ENCODE results near the gene HIVEP3. TPM values are rescaled to one million over a fixed set of nuclear protein-coding genes. Genes with fewer than 3 reads are reported as not detected.

The HIVEP3 gene
- total RNA-seq, 1 experiment from 2014 or later, result 7.9 TPM

- DNase-seq (ENCODE audit: low spot score), result no peak
These were observed 266.1 kb downstream of the HIVEP3 start for GRCh38 chr1:41652384-41653265.

- DNase-seq (ENCODE audit: low spot score), result no peak
These were observed 268.5 kb downstream of the HIVEP3 start for GRCh38 chr1:41650028-41650880.

GRCh38 chr1:41649396-41650027 is 269.2 kb downstream of the HIVEP3 start:
- no peak for DNase-seq (ENCODE audit: low spot score)

DNA sequence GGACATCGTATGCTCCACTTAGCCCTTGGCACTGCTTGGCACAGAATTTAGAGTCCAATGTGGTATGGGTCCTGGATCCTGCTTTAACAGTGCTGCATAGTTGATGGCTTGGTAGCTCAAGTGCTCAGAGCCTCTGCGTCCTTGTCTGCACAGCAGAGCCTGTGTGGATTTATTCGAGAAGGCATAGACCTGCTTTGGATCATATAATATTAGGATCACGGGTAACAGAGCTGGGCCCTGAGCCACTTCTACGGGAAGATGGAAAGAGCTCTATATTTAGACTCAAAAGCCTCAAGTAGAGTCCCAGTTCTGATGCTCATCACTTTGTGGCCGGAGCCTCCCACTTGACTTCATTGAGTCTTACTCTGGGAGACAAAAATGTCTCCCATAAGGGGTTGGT is 269.9 kb downstream of the HIVEP3 start:
- no peak for DNase-seq (ENCODE audit: low spot score)

DNA sequence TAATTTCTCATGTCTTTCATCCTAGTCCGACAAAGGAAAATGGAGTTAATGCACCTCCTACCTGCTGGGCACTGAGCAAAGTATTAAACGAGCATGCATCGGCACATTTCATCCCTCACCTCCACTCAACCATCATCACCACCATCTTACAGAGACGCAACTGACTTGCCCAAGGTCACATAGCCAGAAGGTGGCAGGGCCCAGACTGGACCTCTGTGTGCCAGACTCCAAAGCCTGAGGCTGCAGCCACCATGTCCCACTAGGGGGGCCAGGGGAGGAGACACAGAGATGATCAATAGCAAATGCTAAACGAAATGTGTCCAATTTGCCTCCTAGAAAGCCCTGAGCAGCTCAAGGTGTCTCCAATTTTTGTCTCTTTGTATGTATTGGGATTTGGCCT is 270.5 kb downstream of the HIVEP3 start:
- DNase-seq (ENCODE audit: low spot score), result no peak

GRCh38 chr1:41647221-41648135 is 271.2 kb downstream of the HIVEP3 start:
- no peak for DNase-seq (ENCODE audit: low spot score)

DNA sequence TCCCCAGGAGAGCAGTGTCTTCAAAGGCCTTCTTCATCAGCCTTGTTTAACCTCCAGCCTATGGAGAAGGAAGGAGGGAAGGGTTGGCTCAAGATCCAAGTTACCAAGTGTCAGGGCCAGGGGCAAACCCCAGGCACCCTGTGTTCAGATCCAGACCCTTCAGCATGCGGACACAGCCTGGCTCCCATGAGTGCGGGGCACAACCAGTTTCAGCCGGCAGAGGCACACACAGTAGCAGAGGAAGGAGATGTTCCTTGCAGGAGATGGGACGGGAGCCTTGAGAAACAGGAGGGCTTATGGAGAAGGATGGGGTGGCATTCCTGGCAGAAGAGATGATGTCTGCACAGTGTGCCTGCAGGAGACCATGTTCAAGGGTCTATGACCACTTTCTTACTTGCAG is 272.5 kb downstream of the HIVEP3 start:
- no peak for DNase-seq (ENCODE audit: low spot score)

GRCh38 chr1:41645062-41645461 is 273.7 kb downstream of the HIVEP3 start:
- no peak for DNase-seq (ENCODE audit: low spot score)

DNA sequence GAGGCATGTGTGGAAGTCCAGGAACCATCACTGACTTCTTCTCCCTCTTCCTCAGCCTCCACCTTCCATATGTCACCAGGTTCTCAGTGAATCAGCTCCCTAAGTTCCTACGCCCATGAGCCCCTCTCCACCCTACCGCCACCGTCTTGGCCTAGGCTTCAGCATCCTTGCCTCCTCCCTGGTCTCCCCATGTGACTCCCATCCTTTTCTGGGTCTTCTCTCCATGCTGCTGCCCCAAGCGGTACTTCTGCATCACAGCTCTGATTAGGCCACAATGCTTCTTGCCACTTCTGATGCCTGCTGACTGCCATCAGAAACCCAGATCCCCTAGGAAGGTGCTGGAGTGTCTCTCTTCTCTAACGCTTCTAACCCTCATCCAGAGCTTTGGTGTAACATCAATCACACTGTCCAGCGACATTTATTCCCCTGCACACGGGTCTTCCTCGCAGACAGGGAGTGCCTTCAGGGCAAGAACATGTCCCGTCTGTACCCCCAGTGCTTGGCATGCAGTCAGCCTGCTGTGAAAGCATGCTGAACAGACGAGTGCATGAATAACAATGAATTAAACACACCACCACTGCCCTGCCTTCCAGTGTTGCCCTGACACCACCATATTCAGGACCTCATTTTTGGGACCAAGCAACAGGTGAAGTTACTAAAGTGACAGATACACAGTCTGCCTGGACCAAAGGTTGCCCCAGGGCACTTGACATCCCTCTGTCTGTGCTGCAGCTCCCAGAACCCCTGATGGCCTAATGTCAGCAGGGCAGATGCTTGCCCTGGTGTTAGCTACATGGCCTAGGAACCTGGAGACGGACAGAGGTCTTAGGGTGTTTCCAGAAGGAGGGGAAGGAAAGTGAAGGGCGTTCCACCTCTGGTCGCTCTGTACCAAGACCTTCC is 275.6 kb downstream of the HIVEP3 start:
- no peak for DNase-seq (ENCODE audit: low spot score)

- DNase-seq (ENCODE audit: low spot score), result no peak
These were observed 276.7 kb downstream of the HIVEP3 start for GRCh38 chr1:41641941-41642527.

- no peak for DNase-seq (ENCODE audit: low spot score)
These were observed 277.3 kb downstream of the HIVEP3 start for GRCh38 chr1:41641475-41641814.

- no peak for DNase-seq (ENCODE audit: low spot score)
These were observed 277.8 kb downstream of the HIVEP3 start for GRCh38 chr1:41640756-41641474.

- DNase-seq (ENCODE audit: low spot score), result no peak
These were observed 278.5 kb downstream of the HIVEP3 start for GRCh38 chr1:41640141-41640751.

DNA sequence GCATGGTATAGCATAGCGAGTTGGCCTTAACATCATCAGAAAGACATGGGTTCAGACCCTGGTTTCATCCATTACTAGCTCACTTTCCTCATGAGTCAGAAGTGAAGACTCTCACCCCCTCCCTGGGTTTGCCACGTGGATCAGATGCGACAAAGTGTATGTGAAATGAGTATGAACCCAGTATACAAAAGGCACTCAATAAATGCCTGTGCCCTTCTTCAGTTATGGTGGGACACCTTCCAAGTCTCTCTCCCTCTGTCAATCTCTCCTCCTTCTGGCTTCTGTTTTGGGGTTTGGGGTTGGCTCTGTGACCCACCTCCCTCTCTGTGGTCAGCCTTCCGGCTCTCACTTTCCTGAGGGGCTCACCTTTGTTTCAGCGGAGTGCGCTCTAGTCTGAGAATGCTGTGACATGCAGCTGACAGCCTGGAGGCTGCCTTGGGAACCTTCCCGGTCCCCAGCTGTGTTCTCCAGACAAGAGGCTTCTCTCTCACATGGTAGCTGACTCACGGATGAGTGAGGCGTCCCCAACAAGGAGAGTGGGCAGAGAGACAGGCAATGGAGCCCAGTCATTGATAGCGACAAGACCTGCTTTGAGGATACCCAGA is 279.3 kb downstream of the HIVEP3 start:
- DNase-seq (ENCODE audit: low spot score), result peak; percentile 83

- no peak for DNase-seq (ENCODE audit: low spot score)
These were observed 280.4 kb downstream of the HIVEP3 start for GRCh38 chr1:41638086-41639024.

- no peak for DNase-seq (ENCODE audit: low spot score)
These were observed 281.4 kb downstream of the HIVEP3 start for GRCh38 chr1:41637367-41637766.

DNA sequence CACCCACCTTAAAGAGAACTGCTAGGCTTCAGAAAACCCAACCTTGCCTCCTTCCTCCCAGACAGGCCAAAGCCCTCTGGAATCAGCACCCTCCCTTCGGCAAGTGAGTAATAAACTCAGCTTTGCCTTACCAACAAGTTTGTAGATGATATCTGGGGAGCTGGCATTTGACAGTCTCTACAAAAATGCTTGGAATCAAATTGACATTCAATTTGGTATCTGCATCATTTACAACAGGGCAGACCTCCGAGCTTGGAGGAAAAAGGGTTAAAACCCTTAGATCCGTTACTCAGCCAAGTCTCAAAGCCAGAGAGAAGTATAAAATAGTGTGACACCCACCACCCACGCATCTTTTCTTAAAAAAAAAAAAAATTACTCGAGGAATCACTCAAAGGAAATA is 285.0 kb downstream of the HIVEP3 start:
- DNase-seq (ENCODE audit: low spot score), result no peak

Measured in A172 (cell line).